ENCODE results near the gene NRXN3.

- TF ChIP-seq CTCF (CRISPR knock-in tag; IDR thresholded peaks at IDR 0.05) (no peak), ZSCAN31 (CRISPR knock-in tag; IDR thresholded peaks at IDR 0.05; ENCODE audit: low read depth) (no peak), TCF12 (IDR thresholded peaks at IDR 0.05) (no peak), TCF12 (CRISPR knock-in tag; IDR thresholded peaks at IDR 0.05) (no peak), MTA3 (CRISPR knock-in tag; IDR thresholded peaks at IDR 0.05) (no peak), NR2C2 (CRISPR knock-in tag; IDR thresholded peaks at IDR 0.05; ENCODE audit: borderline replicate concordance) (no peak)
Measured at GRCh38 chr14:79551523-79551922, 1381.3 kb downstream of the NRXN3 start.

All from HepG2 (cell line).